ENCODE measurements around the gene RYR2.

RYR2 gene

GRCh38 chr1:237394281-237394680, 352.3 kb downstream of the RYR2 start:
- TF ChIP-seq, protein P1, sequence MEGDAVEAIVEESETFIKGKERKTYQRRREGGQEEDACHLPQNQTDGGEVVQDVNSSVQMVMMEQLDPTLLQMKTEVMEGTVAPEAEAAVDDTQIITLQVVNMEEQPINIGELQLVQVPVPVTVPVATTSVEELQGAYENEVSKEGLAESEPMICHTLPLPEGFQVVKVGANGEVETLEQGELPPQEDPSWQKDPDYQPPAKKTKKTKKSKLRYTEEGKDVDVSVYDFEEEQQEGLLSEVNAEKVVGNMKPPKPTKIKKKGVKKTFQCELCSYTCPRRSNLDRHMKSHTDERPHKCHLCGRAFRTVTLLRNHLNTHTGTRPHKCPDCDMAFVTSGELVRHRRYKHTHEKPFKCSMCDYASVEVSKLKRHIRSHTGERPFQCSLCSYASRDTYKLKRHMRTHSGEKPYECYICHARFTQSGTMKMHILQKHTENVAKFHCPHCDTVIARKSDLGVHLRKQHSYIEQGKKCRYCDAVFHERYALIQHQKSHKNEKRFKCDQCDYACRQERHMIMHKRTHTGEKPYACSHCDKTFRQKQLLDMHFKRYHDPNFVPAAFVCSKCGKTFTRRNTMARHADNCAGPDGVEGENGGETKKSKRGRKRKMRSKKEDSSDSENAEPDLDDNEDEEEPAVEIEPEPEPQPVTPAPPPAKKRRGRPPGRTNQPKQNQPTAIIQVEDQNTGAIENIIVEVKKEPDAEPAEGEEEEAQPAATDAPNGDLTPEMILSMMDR (IDR thresholded peaks at IDR 0.05), result no peak

DNA sequence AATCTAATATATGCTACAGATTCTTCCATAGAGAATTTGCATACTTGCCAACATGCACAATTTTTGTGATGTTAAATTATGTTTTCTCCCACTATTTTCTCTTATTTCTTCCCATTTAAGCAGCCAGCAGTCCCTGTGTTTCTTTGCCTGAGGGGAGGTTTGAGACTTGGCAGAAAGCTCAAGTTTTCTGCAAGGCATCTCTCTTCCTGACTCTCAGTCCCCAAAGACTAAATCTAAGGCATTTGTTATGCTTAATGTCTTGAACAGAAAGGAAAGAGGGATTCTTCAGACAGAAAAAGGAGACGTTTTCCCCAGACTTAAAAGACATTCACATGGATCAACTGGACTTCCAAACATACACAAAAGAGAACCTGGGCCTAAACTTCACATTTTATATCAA, 354.4 kb downstream of the RYR2 start:
- TF ChIP-seq, protein P1 (IDR thresholded peaks at IDR 0.05), result no peak

DNA sequence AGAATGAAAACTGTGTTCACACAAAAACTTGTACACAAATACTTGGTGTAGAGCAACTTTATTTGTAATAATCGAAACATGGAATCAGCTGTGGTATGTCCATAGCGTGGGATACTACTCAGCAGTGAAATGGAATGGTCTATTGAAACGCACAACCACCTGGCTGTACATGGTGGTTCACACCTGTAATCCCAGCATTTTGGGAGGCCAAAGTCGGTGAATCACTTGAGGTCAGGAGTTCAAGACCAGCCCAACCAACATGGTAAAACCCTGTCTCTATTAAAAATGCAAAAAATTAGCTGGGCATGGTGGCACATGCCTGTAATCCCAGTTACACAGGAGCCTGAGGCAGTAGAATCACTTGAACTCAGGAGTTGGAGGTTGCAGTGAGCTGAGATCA, 356.8 kb downstream of the RYR2 start:
- TF ChIP-seq, protein P1 (IDR thresholded peaks at IDR 0.05), result no peak

DNA sequence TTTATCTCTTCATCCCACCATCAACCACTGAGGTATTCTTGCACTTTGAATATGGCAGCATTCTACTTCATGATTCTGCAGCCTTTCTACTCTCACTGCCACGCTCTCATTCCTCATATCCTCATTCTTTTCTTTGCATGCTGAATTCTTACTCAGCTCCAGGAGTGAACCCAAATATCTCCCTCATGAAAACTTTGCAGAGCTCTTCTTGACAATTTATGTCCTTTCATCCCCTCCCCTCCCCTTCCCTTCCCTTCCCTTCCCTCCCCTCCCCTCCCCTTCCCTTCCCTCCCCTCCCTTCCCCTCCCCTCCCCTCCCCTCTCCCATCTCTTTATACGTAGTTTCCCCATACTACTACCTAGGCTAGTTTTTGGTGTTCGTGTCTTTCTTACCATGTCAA, 363.9 kb downstream of the RYR2 start:
- TF ChIP-seq, protein P1 (IDR thresholded peaks at IDR 0.05), result no peak

DNA sequence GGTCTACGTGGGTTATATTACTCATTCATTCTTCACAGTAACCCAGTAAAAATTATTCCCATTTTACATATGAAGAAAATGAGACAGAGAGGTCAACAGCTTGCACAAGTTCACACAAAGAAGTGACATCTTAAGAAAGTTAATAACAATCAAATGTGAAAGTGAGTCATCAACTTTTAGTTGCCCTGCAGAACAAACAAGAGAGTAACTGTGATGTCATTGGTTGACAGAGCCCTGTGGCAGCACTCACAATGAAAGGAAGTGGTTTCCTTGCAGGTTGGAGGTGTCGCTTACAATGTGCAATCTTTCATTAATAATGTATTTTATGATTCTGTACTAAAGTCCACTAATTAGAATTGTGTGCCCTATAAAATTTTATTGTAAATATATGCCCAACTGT, 369.6 kb downstream of the RYR2 start:
- TF ChIP-seq, protein P1 (IDR thresholded peaks at IDR 0.05), result no peak

DNA sequence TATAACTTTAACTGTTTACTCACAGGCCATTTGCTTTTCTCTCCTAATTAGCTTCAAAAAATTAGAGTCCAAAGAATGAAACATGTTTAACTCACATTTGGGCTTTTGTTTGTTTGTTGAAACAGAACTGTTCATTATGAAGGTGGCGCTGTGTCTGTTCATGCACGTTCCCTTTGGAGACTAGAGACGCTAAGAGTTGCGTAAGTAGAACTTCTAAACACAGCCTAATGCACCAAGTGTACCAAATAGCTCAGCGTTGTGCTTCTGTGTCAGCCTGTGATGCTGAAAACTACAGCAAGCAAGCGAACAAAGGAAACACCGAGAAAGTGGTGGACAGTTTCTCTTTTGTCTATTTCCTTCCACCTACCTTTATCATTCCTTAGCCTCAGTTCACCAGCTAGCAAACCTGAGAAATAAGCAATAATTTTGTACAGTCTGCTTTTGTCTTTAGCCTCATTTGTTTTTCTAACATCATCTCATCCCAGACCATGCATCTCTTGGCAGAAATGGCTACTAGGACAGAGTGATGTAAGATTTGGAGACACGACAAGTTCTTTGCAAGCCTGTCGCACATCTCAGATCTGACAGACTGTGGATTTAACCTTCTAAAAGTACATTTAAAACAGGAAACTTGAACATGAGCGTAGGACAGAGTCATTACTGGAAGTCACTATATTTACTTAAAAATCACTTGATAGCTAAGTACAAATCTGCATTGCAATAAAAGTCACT, 375.1 kb downstream of the RYR2 start:
- TF ChIP-seq, protein P1 (IDR thresholded peaks at IDR 0.05), result no peak

- TF ChIP-seq, protein P1 (IDR thresholded peaks at IDR 0.05), result no peak
Observed at GRCh38 chr1:237428809-237429208, 386.8 kb downstream of the RYR2 start.

- TF ChIP-seq, protein P1 (IDR thresholded peaks at IDR 0.05), result no peak
Observed at GRCh38 chr1:237429252-237429651, 387.3 kb downstream of the RYR2 start.
